Colonic mucosa (tissue), 4 donors: Measurements from ENCODE around the gene PARD3B. TPM values are rescaled to one million over a fixed set of nuclear protein-coding genes. Genes with fewer than 3 reads are reported as not detected.

ENCODE experiments used
- DNase-seq: peaks from one replicate; pipeline ENCODE4 v3.0.0-alpha.2; 2020
- H3K27ac ChIP-seq: fragments of 200-600 bp; one replicate; pipeline ENCODE4 v1.8.0; 2021
- H3K27me3 ChIP-seq: fragments of 200-600 bp; one replicate; pipeline ENCODE4 v1.8.0; 2021
- H3K36me3 ChIP-seq: fragments of 200-600 bp; one replicate; pipeline ENCODE4 v1.8.0; 2021
- H3K4me1 ChIP-seq: fragments of 200-600 bp; one replicate; pipeline ENCODE4 v1.8.0; 2021; ENCODE audit warnings: mild to moderate bottlenecking
- H3K4me3 ChIP-seq: fragments of 200-600 bp; one replicate; pipeline ENCODE4 v1.8.0; 2021
- H3K9ac ChIP-seq, 2 donors: one replicate each; pipeline ENCODE4 v1.7.0; 2013; ENCODE audit warnings: control low read depth in 2 of 2, low read depth in 2 of 2, low read length in 2 of 2
- H3K9me3 ChIP-seq: fragments of 200-600 bp; one replicate; pipeline ENCODE4 v1.8.0; 2021
- intact Hi-C: fragments of 100-400 bp; cut with DNase I; formaldehyde crosslinking; loops from one replicate; pipeline ENCODE4 v1.14.1; 2022
- total RNA-seq, 2 donors: library from RNA; stranded (reverse); fragmentation: NEBNext Ultra II Directional in 1 of 2; extraction: Animal tissue kit (Norgen Biotek cat#: 25700) in 1 of 2; gene quantifications; one replicate each; pipeline ENCODE4 v1.2.1, GENCODE V29; 2021
- TF ChIP-seq, protein P1 (sequence below): fragments of 200-600 bp; IDR thresholded peaks from one replicate; pipeline ENCODE4 v1.8.0; 2022; ENCODE audit warnings: antibody characterized with exemption, mild to moderate bottlenecking
- donor health status: healthy.
- donor health status: DM: no; HTN: no; CAD: no.
- donor health status: DM: no; HTN: no; CAD: no.

The PARD3B gene
- total RNA-seq, 2 donors from 2014 or later: 20.0 to 24.2 TPM

DNA sequence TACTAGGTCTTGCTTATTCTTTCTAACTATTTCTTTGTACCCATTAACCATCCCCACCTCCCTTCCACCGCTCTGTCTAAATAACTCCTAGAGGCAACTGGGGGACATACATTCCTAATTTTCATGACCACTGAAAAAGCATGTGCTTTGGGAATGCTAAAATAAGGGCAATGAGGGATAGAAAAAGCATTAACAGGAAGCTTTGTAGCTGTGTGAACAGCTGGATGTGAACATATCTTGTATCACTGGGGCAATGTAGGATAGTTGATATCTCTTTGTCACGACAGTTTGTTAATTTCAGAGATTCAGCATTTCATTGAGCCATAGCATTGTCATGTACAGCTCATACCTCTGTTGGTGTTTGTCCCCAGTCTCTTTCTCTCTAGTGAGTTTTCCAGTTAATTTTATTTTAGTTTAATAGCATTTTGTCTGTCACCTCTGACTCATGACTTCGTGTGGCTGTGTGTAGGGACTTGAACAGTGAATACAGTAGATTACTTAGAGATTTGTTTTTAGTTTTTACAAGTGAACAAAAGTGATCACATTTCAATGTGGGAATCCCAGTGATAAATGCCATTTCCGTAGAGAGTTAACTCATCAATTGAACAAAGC is 906.7 kb downstream of the PARD3B start:
- intact Hi-C loops: no loop called here
- no peaks in the 10 kb centered on the region for H3K4me1 ChIP-seq
- H3K9me3 ChIP-seq: no peaks in the 10 kb centered on the region
- no peak for DNase-seq
- H3K27me3 ChIP-seq: no peaks in the 10 kb centered on the region
- TF ChIP-seq, protein P1, sequence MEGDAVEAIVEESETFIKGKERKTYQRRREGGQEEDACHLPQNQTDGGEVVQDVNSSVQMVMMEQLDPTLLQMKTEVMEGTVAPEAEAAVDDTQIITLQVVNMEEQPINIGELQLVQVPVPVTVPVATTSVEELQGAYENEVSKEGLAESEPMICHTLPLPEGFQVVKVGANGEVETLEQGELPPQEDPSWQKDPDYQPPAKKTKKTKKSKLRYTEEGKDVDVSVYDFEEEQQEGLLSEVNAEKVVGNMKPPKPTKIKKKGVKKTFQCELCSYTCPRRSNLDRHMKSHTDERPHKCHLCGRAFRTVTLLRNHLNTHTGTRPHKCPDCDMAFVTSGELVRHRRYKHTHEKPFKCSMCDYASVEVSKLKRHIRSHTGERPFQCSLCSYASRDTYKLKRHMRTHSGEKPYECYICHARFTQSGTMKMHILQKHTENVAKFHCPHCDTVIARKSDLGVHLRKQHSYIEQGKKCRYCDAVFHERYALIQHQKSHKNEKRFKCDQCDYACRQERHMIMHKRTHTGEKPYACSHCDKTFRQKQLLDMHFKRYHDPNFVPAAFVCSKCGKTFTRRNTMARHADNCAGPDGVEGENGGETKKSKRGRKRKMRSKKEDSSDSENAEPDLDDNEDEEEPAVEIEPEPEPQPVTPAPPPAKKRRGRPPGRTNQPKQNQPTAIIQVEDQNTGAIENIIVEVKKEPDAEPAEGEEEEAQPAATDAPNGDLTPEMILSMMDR: no peak
- H3K36me3 ChIP-seq: no peaks in the 10 kb centered on the region
- no peak overlapping the region for H3K4me3 ChIP-seq
- no peak overlapping the region for H3K9ac ChIP-seq
- H3K27ac ChIP-seq: no peak overlapping the region

DNA sequence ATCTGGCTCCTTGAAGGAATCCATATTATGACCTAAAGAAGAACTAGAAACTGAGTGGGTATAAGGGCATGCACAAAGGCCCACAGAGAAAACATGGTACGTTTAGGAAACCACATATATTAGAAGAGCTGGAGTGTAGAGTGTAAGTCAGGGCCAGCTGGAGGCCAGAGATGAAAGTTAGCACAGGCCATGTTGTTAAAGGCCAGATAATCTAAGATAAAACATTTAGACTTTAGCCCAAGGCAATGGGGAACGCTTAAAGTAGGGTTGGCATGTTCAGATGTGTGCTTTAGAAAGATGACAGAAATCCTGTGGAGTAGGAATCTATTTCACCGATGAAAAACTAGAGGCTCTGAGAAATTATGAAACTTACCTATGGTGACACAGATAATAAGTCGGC is 907.9 kb downstream of the PARD3B start:
- H3K4me3 ChIP-seq: no peak overlapping the region
- no peaks in the 10 kb centered on the region for H3K4me1 ChIP-seq
- H3K9me3 ChIP-seq: no peaks in the 10 kb centered on the region
- TF ChIP-seq, protein P1: no peak
- H3K36me3 ChIP-seq: no peaks in the 10 kb centered on the region
- H3K9ac ChIP-seq: no peak overlapping the region
- H3K27ac ChIP-seq: no peak overlapping the region
- H3K27me3 ChIP-seq: no peaks in the 10 kb centered on the region
- no peak for DNase-seq
- intact Hi-C loops: no loop called here

DNA sequence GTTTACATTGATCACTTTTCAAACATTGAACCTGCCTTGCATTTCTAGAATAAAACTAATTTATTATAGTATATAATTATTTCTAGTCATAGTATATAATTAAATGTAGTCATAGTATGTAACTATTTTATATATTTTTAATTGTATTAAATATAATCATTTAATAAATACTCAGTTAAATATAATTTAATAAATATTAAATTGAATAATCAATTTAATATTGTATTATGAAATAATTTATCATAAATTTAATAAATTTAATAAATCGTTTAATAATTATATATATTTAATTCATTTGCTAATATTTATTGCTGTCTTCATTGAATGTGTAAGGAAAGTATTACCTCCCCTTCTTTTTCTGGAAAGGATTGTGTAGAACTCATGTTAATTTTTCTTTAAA is 911.4 kb downstream of the PARD3B start:
- no peak overlapping the region for H3K27ac ChIP-seq
- H3K27me3 ChIP-seq: no peaks in the 10 kb centered on the region
- H3K9me3 ChIP-seq: no peaks in the 10 kb centered on the region
- DNase-seq: no peak
- no peaks in the 10 kb centered on the region for H3K4me1 ChIP-seq
- intact Hi-C loops: no loop called here
- H3K9ac ChIP-seq: no peak overlapping the region
- TF ChIP-seq, protein P1: no peak
- no peaks in the 10 kb centered on the region for H3K36me3 ChIP-seq
- H3K4me3 ChIP-seq: no peak overlapping the region

DNA sequence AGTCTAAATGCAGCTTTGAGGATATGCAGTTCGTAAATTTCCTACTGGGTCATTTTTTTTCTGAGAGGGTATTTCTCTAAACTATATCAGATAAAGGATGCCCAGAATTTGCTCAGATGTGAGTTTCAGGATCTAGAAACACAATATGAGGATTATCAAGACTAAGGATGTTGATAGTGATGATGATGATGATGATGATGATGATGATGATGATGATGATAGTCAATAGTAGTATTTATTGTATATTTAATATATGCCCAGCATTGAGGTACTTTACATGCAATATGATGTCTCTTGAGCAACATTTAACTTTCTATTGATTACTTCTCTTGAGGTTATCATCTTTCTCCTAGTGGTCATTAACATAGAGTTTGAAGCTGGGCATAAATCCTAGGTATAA is 914.9 kb downstream of the PARD3B start:
- H3K4me1 ChIP-seq: no peaks in the 10 kb centered on the region
- DNase-seq: no peak
- intact Hi-C loops: no loop called here
- H3K27me3 ChIP-seq: no peaks in the 10 kb centered on the region
- no peak overlapping the region for H3K27ac ChIP-seq
- TF ChIP-seq, protein P1: no peak
- H3K4me3 ChIP-seq: no peak overlapping the region
- H3K9me3 ChIP-seq: no peaks in the 10 kb centered on the region
- H3K36me3 ChIP-seq: no peaks in the 10 kb centered on the region
- no peak overlapping the region for H3K9ac ChIP-seq

DNA sequence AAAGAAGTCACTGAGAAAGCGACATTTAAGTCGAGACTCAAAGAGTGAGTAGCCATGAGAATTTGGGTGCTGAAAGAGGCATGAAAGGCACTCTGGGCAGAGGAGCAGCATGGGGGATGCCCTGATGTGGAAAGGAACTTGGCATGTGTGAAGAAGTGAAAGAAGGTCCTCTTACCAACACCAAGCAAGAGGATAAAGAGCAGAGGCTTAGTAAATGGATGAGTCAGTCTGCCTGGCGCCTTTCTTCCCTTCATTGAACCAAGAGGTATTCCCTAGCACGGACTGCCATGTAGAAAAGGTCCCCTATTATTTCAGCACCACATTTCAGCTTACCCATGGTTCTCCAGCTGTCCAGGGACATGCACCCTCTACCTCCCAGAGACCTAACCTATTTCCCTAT is 915.9 kb downstream of the PARD3B start:
- H3K9ac ChIP-seq: no peak overlapping the region
- intact Hi-C loops: no loop called here
- no peaks in the 10 kb centered on the region for H3K4me1 ChIP-seq
- no peak overlapping the region for H3K4me3 ChIP-seq
- no peak for DNase-seq
- no peaks in the 10 kb centered on the region for H3K36me3 ChIP-seq
- no peak overlapping the region for H3K27ac ChIP-seq
- TF ChIP-seq, protein P1: no peak
- H3K27me3 ChIP-seq: no peaks in the 10 kb centered on the region
- no peaks in the 10 kb centered on the region for H3K9me3 ChIP-seq
